Activated naive CD4-positive, alpha-beta T cell treated with Interleukin-2 at 50 U/mL for 16 hours (primary cell): ENCODE results near the gene LSM11.

Source experiments
- DNase-seq: peaks from one replicate; pipeline ENCODE4 v3.0.0-alpha.2; 2020

Gene LSM11

GRCh38 chr5:157778121-157778805, 34.8 kb downstream of the LSM11 start:
- no peak for DNase-seq

DNA sequence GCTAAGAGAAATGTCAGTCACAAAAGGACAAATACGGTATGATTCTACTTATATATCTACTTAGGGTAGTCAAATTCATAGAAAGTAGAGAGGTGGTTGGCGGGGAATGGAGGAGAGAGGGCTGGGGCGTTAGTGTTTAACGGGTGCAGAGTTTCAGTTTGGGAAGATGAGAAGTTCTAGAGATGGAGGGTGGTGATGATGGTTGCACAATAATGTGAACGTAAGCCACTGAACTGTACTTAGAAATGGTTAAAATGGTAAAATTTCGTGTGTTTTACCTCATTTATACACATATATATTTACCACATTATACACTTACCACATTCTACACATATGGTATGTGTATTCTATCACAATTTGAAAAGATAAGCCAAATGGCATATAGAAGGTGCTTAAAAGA, 35.7 kb downstream of the LSM11 start:
- DNase-seq, result no peak

- no peak for DNase-seq
These were observed 42.3 kb downstream of the LSM11 start for GRCh38 chr5:157785801-157786200.

DNA sequence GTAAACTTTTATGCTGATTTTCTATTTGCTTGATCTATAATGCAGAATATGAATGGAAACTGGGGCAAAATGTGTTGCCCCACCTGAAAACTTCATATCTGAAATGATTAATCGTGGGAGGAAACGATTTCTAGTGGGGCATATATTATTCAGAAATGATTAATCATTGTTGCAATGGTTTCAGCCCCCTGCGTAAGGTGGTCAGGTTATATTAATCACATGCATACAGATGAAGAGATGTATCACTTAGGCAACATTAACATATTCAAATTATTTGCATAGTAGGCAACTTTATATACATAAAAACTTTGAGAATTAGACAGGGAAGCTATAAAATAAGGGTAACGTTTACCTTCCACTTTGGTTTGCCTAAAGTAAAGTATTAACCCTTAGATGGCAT, 49.8 kb downstream of the LSM11 start:
- no peak for DNase-seq

- no peak for DNase-seq
These were observed 56.1 kb downstream of the LSM11 start for GRCh38 chr5:157799578-157799977.

DNA sequence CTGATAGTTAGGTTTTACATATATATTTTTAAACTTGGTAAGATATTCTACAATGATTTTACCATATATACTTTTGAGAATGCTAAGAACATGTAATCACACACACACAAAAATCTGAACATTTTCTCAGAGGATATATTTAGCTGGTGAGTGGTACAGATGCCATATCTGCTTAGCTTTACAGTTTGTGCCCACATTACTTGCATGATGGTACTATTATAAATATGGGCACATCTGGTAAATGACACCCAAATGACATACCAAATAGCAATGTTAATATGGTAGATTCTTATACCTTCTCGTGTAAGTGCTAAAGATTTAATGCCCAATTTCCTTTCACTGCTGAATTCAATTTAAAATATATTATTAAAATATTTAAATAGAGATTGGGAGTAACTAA, 56.6 kb downstream of the LSM11 start:
- DNase-seq, result no peak

- DNase-seq, result no peak
These were observed 59.2 kb downstream of the LSM11 start for GRCh38 chr5:157802736-157803135.

DNA sequence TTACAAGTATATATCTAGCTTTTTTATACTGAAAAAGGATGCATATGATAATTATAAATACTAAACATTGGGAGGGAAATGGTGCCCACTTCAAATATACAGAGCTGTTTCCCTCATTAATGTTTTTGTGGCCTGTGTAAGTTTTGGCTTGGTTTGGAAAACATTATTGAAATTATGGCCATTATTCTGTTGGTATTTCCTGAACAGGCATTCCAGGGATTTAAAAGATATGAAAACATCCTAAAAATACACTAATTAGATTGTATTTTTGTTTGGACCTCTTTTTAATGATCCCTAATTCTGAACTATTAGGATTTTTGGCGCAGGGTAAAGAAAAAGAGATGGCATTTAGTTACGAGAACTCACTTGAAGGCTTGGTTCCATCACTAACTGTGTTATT, 64.5 kb downstream of the LSM11 start:
- DNase-seq, result no peak
